ENCODE data around the gene CD300H.
"Not testable (repeated sequence)": the region's sequence is repeated elsewhere in the genome, so short reads cannot be mapped to it uniquely, and the experiment has no call there.

The CD300H gene

GRCh38 chr17:74584292-74585060, 17.2 kb upstream of the CD300H start:
- no peak for DNase-seq

GRCh38 chr17:74582633-74583032, 15.3 kb upstream of the CD300H start:
- DNase-seq: no peak

- DNase-seq: no peak
Observed at GRCh38 chr17:74579900-74580299, 12.6 kb upstream of the CD300H start.

GRCh38 chr17:74578979-74579378, 11.7 kb upstream of the CD300H start:
- DNase-seq: no peak

- DNase-seq: no peak
Observed at GRCh38 chr17:74574489-74575142, 7.3 kb upstream of the CD300H start.

- not testable (repeated sequence) for DNase-seq
Observed at GRCh38 chr17:74573635-74574034, 6.3 kb upstream of the CD300H start.

- no peak for DNase-seq
Observed at GRCh38 chr17:74573169-74573568, 5.9 kb upstream of the CD300H start.

- no peak for DNase-seq
Observed at GRCh38 chr17:74571621-74572270, 4.4 kb upstream of the CD300H start.

- DNase-seq: no peak
Observed at GRCh38 chr17:74569020-74570003, 2.0 kb upstream of the CD300H start.

GRCh38 chr17:74568106-74568873, 981 bp upstream of the CD300H start:
- no peak for DNase-seq

GRCh38 chr17:74566132-74566753, 1.1 kb downstream of the CD300H start:
- no peak for DNase-seq

- no peak for DNase-seq
Observed at GRCh38 chr17:74565126-74565525, 2.2 kb downstream of the CD300H start.

- DNase-seq: no peak
Observed at GRCh38 chr17:74563358-74563757, 4.0 kb downstream of the CD300H start.

GRCh38 chr17:74561586-74561985, 5.7 kb downstream of the CD300H start:
- DNase-seq: no peak

- DNase-seq: no peak
Observed at GRCh38 chr17:74558882-74559519, 8.3 kb downstream of the CD300H start.

- DNase-seq: not testable (repeated sequence)
Observed at GRCh38 chr17:74558402-74558801, 8.9 kb downstream of the CD300H start.

- no peak for DNase-seq
Observed at GRCh38 chr17:74555427-74555940, 11.8 kb downstream of the CD300H start.

GRCh38 chr17:74554909-74555308, 12.4 kb downstream of the CD300H start:
- no peak for DNase-seq

GRCh38 chr17:74552037-74552436, 15.3 kb downstream of the CD300H start:
- no peak for DNase-seq

GRCh38 chr17:74550602-74551001, 16.7 kb downstream of the CD300H start:
- DNase-seq: no peak

- no peak for DNase-seq
Observed at GRCh38 chr17:74549343-74549742, 18.0 kb downstream of the CD300H start.

Data from activated CD8-positive, alpha-beta memory T cell treated with anti-CD3 and anti-CD28 coated beads for 24 hours (primary cell).